ENCODE data around the gene CLEC1B. TPM values are rescaled to one million over a fixed set of nuclear protein-coding genes. Genes with fewer than 3 reads are reported as not detected.

The CLEC1B gene
- total and polyA plus RNA-seq, 2 of the 4 experiments (the other 2 are of a cell fraction): not detected

DNA sequence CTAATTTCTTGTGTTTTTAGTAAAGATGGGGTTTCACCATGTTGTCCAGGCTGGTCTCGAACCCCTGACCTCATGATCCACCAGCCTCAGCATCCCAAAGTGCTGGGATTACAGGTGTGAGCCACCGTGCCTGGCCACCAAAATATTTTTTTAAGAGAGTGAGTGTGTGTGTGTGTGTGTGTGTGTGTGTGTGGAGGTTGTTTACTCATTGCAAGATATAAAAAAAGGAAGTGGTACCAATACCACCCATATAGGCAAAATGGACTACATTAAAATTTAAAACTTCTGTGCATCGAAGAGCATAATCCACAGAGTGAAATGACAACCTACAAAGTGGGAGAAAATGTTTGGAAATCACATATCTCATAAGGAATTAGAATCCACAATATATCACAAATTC lies 51.2 kb downstream of the CLEC1B start:
- H3K27me3 ChIP-seq (ENCODE audit: control insufficient read depth, insufficient read depth, low read length): peaks cover 9% of the 10 kb centered on the region
- no peak overlapping the region for H3K9ac ChIP-seq (ENCODE audit: low read depth, low read length)
- H3K23ac ChIP-seq (ENCODE audit: low read depth, low read length): no peak overlapping the region
- no peak overlapping the region for H2AK5ac ChIP-seq (ENCODE audit: low read depth, low read length)
- H3K79me1 ChIP-seq (ENCODE audit: low read depth in 1 of 2, low read length in 2 of 2): no peaks in the 10 kb centered on the region
- H4K20me1 ChIP-seq (ENCODE audit: insufficient read depth, low read length): no peaks in the 10 kb centered on the region
- CTCF ChIA-PET: interaction anchor here (1.1 kb wide), 1 partner anchor 197 kb away, joined by 3 read pairs; no protein-coding TSS in a partner anchor
- no peak overlapping the region for H2BK20ac ChIP-seq (ENCODE audit: low read depth, low read length)
- BruUV-seq (replicated peaks): no TSS peak
- DNase-seq (no peak), ATAC-seq (ENCODE audit: low read depth) (no peak)
- no peak overlapping the region for H3K4me3 ChIP-seq (ENCODE audit: insufficient read depth, low read depth, low read length)
- no peak overlapping the region for H3K14ac ChIP-seq (replicated peaks; ENCODE audit: low read depth, low read length)
- no peaks in the 10 kb centered on the region for H3K4me1 ChIP-seq (ENCODE audit: control insufficient read depth, insufficient read depth, low read length)
- no CpG with 5 or more reads among the region's 3 CpGs for WGBS, 2 experiments (ENCODE audit: extremely low coverage in 2 of 2, insufficient read length in 1 of 2)
- TF ChIP-seq NFE2L2 (IDR thresholded peaks at IDR 0.05; ENCODE audit: low read depth, low read length) (no peak), BHLHE40 (IDR thresholded peaks at IDR 0.05; ENCODE audit: low read depth, low read length) (no peak), RFX5 (IDR thresholded peaks at IDR 0.05; ENCODE audit: low read depth, low read length) (no peak), FOS (IDR thresholded peaks at IDR 0.05; ENCODE audit: low read depth, low read length) (no peak), MAZ (IDR thresholded peaks at IDR 0.05; ENCODE audit: borderline replicate concordance, low read depth, low read length) (no peak), RAD21 (IDR thresholded peaks at IDR 0.05; ENCODE audit: low read length) (no peak), MAFK (IDR thresholded peaks at IDR 0.05; ENCODE audit: low read depth, low read length) (no peak), CEBPB (IDR thresholded peaks at IDR 0.05; ENCODE audit: low read depth, low read length) (no peak), POLR2A (IDR thresholded peaks at IDR 0.05; ENCODE audit: low read depth, low read length) (no peak), MXI1 (IDR thresholded peaks at IDR 0.05; ENCODE audit: borderline replicate concordance, low read depth, low read length) (no peak), SMC3 (IDR thresholded peaks at IDR 0.05; ENCODE audit: low read depth, low read length) (no peak), RCOR1 (IDR thresholded peaks at IDR 0.05; ENCODE audit: insufficient replicate concordance, low read length) (no peak), CHD1 (IDR thresholded peaks at IDR 0.05; ENCODE audit: low read depth, low read length) (no peak)
- TF ChIP-seq, protein P1, sequence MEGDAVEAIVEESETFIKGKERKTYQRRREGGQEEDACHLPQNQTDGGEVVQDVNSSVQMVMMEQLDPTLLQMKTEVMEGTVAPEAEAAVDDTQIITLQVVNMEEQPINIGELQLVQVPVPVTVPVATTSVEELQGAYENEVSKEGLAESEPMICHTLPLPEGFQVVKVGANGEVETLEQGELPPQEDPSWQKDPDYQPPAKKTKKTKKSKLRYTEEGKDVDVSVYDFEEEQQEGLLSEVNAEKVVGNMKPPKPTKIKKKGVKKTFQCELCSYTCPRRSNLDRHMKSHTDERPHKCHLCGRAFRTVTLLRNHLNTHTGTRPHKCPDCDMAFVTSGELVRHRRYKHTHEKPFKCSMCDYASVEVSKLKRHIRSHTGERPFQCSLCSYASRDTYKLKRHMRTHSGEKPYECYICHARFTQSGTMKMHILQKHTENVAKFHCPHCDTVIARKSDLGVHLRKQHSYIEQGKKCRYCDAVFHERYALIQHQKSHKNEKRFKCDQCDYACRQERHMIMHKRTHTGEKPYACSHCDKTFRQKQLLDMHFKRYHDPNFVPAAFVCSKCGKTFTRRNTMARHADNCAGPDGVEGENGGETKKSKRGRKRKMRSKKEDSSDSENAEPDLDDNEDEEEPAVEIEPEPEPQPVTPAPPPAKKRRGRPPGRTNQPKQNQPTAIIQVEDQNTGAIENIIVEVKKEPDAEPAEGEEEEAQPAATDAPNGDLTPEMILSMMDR (conservative IDR thresholded peaks at IDR 0.05; ENCODE audit: low read depth, low read length): no peak
- TF ChIP-seq, protein P2, sequence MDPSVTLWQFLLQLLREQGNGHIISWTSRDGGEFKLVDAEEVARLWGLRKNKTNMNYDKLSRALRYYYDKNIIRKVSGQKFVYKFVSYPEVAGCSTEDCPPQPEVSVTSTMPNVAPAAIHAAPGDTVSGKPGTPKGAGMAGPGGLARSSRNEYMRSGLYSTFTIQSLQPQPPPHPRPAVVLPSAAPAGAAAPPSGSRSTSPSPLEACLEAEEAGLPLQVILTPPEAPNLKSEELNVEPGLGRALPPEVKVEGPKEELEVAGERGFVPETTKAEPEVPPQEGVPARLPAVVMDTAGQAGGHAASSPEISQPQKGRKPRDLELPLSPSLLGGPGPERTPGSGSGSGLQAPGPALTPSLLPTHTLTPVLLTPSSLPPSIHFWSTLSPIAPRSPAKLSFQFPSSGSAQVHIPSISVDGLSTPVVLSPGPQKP (IDR thresholded peaks at IDR 0.05; ENCODE audit: borderline replicate concordance, low read depth, low read length): no peak
- TF ChIP-seq, protein P3, sequence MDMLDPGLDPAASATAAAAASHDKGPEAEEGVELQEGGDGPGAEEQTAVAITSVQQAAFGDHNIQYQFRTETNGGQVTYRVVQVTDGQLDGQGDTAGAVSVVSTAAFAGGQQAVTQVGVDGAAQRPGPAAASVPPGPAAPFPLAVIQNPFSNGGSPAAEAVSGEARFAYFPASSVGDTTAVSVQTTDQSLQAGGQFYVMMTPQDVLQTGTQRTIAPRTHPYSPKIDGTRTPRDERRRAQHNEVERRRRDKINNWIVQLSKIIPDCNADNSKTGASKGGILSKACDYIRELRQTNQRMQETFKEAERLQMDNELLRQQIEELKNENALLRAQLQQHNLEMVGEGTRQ (IDR thresholded peaks at IDR 0.05; ENCODE audit: low read depth, low read length): no peak
- H3K4me2 ChIP-seq (ENCODE audit: low read depth, low read length): no peak overlapping the region
- intact Hi-C loops (cut with micrococcal nuclease): no loop called here
- H3K9me1 ChIP-seq (ENCODE audit: insufficient read depth, low read length): no peaks in the 10 kb centered on the region; the same call in 1 of the 2 replicates
- no peak overlapping the region for H3K56ac ChIP-seq (ENCODE audit: extremely low read depth, insufficient read depth, low read length)
- H3K18ac ChIP-seq (ENCODE audit: low read depth, low read length): no peak overlapping the region
- no peak overlapping the region for H2BK120ac ChIP-seq (ENCODE audit: low read depth, low read length)
- no peaks in the 10 kb centered on the region for H3K36me3 ChIP-seq (ENCODE audit: control insufficient read depth, insufficient read depth, low read length)
- no peak overlapping the region for H4K91ac ChIP-seq (ENCODE audit: insufficient read depth, low read depth, low read length)
- H3K4ac ChIP-seq (ENCODE audit: low read depth, low read length): no peak overlapping the region
- no peak overlapping the region for H4K8ac ChIP-seq (ENCODE audit: low read depth in 2 of 2, low read length in 2 of 2)
- H2BK5ac ChIP-seq (ENCODE audit: low read depth, low read length, poor library complexity, severe bottlenecking): no peak overlapping the region
- H2AK9ac ChIP-seq (replicated peaks; ENCODE audit: low read depth, low read length, poor library complexity): no peak overlapping the region
- dilution Hi-C loops (cut with HindIII; ENCODE audit: low sequenced_read_pairs, unreplicated experiment): no loop called here
- no peak overlapping the region for H2BK15ac ChIP-seq (ENCODE audit: low read depth, low read length)
- POLR2A ChIA-PET (ENCODE audit: unreplicated experiment): no interaction called here
- no peaks in the 10 kb centered on the region for H3K9me3 ChIP-seq (ENCODE audit: control insufficient read depth, insufficient read depth, low read length)
- H3K27ac ChIP-seq (ENCODE audit: insufficient read depth, low read length): no peak overlapping the region
- no peak overlapping the region for H2AFZ ChIP-seq (replicated peaks; ENCODE audit: low read length, poor library complexity)
- H4K5ac ChIP-seq (ENCODE audit: low read depth, low read length): no peak overlapping the region
- in situ Hi-C loops (cut with MboI; ENCODE audit: low sequenced_read_pairs): no loop called here
